ENCODE measurements around the gene DPF3.

DNA sequence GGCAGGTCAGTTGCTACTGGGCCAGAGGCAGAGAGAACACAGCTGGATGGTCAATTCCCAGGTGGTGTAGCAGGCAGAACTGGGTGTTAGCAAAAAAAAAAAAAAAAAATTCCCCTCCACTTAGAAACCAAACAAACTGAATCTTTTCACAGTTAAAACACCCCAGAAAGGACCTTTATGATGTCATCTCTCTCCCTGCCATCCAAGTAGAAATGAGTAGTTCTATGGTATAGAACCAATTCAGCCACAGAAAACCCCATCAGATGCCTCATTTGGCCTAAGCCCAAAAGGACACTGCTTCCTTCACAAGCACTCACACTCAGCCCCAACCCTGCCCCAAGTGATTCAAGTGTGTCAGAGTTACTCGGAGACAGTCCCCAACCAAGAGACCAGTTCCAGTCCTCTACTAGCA is 230.8 kb downstream of the DPF3 start:
- TF ChIP-seq CTCF (IDR thresholded peaks at IDR 0.05) (no peak), EZH2 (IDR thresholded peaks at IDR 0.05; ENCODE audit: borderline replicate concordance, insufficient read depth, low read depth, low read length, poor library complexity, severe bottlenecking) (no peak)

Measured in B cell (primary cell).